ENCODE results near the gene THSD8. TPM values are rescaled to one million over a fixed set of nuclear protein-coding genes. Genes with fewer than 3 reads are reported as not detected.

Gene THSD8
- total RNA-seq, 1 donor from 2014 or later, result not detected

DNA sequence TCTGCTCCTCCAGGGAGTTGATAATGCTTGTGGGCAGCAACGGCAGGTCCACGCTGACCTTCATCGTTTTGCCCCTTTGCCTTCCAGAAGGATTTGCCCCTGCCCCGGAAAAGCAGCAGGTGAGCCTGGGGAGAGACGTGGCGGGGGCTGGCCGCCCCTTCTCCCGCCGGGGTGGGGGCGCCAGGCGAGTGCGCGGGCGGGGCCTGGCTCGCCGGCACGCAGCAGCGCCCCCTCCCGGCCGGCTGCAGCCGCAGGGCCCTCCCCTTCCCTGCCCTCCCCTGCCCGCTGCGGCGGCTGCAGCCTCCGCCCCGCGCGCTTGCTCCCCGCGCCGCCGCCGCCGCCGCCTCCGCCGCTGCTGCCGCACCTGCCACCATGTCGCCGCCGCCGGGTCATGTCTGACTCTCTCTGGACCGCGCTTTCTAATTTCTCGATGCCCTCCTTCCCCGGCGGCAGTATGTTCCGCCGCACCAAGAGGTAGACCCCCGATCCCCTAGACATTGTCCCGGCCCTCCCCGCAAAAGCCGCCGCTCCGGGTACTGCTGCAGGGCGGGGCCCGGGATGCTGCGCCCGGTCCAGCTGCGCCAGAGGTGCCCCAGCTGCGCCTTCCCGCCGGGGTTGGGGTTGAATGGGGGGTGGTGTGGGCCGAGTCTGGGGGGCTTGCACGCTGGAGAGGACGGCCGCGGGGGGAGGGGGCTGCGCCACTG lies 36.5 kb downstream of the THSD8 start, which contains the start of gene MAST1:
TSS of gene MAST1 (plus strand) at position 334 of the 704 bp plus-strand sequence. CDS start at position 392, 58 bp downstream.
- H3K36me3 ChIP-seq, result no peaks in the 10 kb centered on the region
- peak within 1 kb of the TSS; percentile 22 to 28 for H3K4me3 ChIP-seq
- TF ChIP-seq POLR2A (IDR thresholded peaks at IDR 0.05) (no peak), POLR2AphosphoS5 (IDR thresholded peaks at IDR 0.05; ENCODE audit: insufficient read depth in 1 of 2, low read depth in 1 of 2) (no peak)
- TF ChIP-seq, protein P1, sequence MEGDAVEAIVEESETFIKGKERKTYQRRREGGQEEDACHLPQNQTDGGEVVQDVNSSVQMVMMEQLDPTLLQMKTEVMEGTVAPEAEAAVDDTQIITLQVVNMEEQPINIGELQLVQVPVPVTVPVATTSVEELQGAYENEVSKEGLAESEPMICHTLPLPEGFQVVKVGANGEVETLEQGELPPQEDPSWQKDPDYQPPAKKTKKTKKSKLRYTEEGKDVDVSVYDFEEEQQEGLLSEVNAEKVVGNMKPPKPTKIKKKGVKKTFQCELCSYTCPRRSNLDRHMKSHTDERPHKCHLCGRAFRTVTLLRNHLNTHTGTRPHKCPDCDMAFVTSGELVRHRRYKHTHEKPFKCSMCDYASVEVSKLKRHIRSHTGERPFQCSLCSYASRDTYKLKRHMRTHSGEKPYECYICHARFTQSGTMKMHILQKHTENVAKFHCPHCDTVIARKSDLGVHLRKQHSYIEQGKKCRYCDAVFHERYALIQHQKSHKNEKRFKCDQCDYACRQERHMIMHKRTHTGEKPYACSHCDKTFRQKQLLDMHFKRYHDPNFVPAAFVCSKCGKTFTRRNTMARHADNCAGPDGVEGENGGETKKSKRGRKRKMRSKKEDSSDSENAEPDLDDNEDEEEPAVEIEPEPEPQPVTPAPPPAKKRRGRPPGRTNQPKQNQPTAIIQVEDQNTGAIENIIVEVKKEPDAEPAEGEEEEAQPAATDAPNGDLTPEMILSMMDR (IDR thresholded peaks at IDR 0.05), result no peak
- peaks cover 43% of the 10 kb centered on the region for H3K27me3 ChIP-seq
- H3K27ac ChIP-seq, result no peak within 1 kb of the TSS
- peaks cover 21% of the 10 kb centered on the region for H3K4me1 ChIP-seq
- intact Hi-C loops (cut with DNase I), result no loop called here
- no peaks in the 10 kb centered on the region for H3K9me3 ChIP-seq
- DNase-seq (ENCODE audit: extremely low spot score in 2 of 2), result no peak

GRCh38 chr19:12838886-12839756 lies 37.3 kb downstream of the THSD8 start:
- peaks cover 13% of the 10 kb centered on the region for H3K4me1 ChIP-seq
- H3K27ac ChIP-seq, result no peak overlapping the region
- H3K36me3 ChIP-seq, result no peaks in the 10 kb centered on the region
- TF ChIP-seq POLR2A (IDR thresholded peaks at IDR 0.05) (no peak), POLR2AphosphoS5 (IDR thresholded peaks at IDR 0.05; ENCODE audit: insufficient read depth in 1 of 2, low read depth in 1 of 2) (no peak)
- TF ChIP-seq, protein P1 (IDR thresholded peaks at IDR 0.05), result no peak
- no peaks in the 10 kb centered on the region for H3K9me3 ChIP-seq
- H3K27me3 ChIP-seq, result peaks cover 39% of the 10 kb centered on the region
- intact Hi-C loops (cut with DNase I), result no loop called here
- no peak for DNase-seq (ENCODE audit: extremely low spot score in 2 of 2)
- peak overlapping the region; percentile 22 to 28 for H3K4me3 ChIP-seq

- intact Hi-C loops (cut with DNase I), result no loop called here
- Histone ChIP-seq H3K9me3 (no peaks in the 10 kb centered on the region), H3K36me3 (no peaks in the 10 kb centered on the region), H3K4me3 (no peak overlapping the region), H3K27me3 (peaks cover 35% of the 10 kb centered on the region), H3K4me1 (peaks cover 9% of the 10 kb centered on the region), H3K27ac (no peak overlapping the region)
- DNase-seq (ENCODE audit: extremely low spot score in 2 of 2), result no peak
- TF ChIP-seq, protein P1 (IDR thresholded peaks at IDR 0.05), result no peak
- no peak for TF ChIP-seq POLR2A (IDR thresholded peaks at IDR 0.05)
- no peak for TF ChIP-seq POLR2AphosphoS5 (IDR thresholded peaks at IDR 0.05; ENCODE audit: insufficient read depth in 1 of 2, low read depth in 1 of 2)
These were observed 38.5 kb downstream of the THSD8 start for GRCh38 chr19:12840091-12841079.

DNA sequence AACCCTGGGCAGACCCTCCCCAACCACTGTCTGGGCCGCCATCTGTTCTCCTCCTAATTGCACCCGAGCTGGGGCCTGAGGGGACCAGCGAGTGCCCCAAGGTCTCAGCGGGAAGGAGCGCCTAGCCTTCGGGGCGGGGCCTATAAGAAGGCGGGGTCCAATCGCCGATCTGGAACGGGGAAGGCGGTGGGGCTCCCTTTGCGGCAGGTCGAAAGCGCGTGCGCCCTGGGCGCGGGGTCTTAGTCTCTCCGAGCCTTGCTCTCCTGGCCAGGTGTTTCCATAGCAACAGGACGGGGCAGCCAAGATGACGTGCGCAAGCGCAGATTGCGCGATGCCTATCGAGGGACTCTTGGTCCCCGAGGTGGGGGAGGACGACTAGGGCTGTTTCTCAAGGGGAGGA lies 39.2 kb downstream of the THSD8 start:
- intact Hi-C loops (cut with DNase I), result no loop called here
- DNase-seq (ENCODE audit: extremely low spot score in 2 of 2), result no peak
- no peak overlapping the region for H3K4me3 ChIP-seq
- H3K36me3 ChIP-seq, result no peaks in the 10 kb centered on the region
- H3K9me3 ChIP-seq, result no peaks in the 10 kb centered on the region
- TF ChIP-seq POLR2A (IDR thresholded peaks at IDR 0.05), result no peak
- TF ChIP-seq POLR2AphosphoS5 (IDR thresholded peaks at IDR 0.05; ENCODE audit: insufficient read depth in 1 of 2, low read depth in 1 of 2), result no peak
- TF ChIP-seq, protein P1 (IDR thresholded peaks at IDR 0.05), result no peak
- peaks cover 29% of the 10 kb centered on the region for H3K27me3 ChIP-seq
- H3K27ac ChIP-seq, result no peak overlapping the region
- H3K4me1 ChIP-seq, result peaks cover 9% of the 10 kb centered on the region

Data from vagina (tissue), 2 donors.